Keratinocyte (primary cell): ENCODE measurements around the gene KNCN. TPM values are rescaled to one million over a fixed set of nuclear protein-coding genes. Genes with fewer than 3 reads are reported as not detected.

ENCODE experiments used
- DNase-seq: peaks from one replicate; pipeline ENCODE4 v3.0.0-alpha.2; 2011; ENCODE audit warnings: low read depth, missing footprints, low spot score
- FAIRE-seq: peaks from 2 replicates; lab custom pipeline; 2011; peaks lifted over from hg19 to GRCh38; lab: Jason Lieb, UNC
- H2AFZ ChIP-seq: 2 replicates; pipeline ENCODE4 v1.6.0; 2012; ENCODE audit warnings: low read length, control low read depth, inconsistent platforms; ENCODE audit not compliant: control insufficient read depth
- H3K27ac ChIP-seq: 2 replicates; pipeline ENCODE4 v1.5.1; 2011; ENCODE audit warnings: low read length; ENCODE audit not compliant: control insufficient read depth, insufficient read depth
- H3K27me3 ChIP-seq: 3 replicates; pipeline ENCODE4 v1.6.0; 2011; ENCODE audit warnings: low read length; ENCODE audit not compliant: control insufficient read depth, insufficient read depth; ENCODE audit errors: extremely low read depth
- H3K36me3 ChIP-seq, 2 experiments: 2 replicates in 1 of 2; 3 replicates in 1 of 2; pipeline ENCODE4 v1.5.1; 2011; ENCODE audit warnings: low read length in 2 of 2, mild to moderate bottlenecking in 1 of 2; ENCODE audit not compliant: control insufficient read depth in 2 of 2, insufficient read depth in 2 of 2; ENCODE audit errors: extremely low read depth in 1 of 2
- H3K4me1 ChIP-seq: 3 replicates; pipeline ENCODE4 v1.5.1; 2011; ENCODE audit warnings: low read length; ENCODE audit not compliant: control insufficient read depth, insufficient read depth; ENCODE audit errors: extremely low read depth
- H3K4me2 ChIP-seq: 3 replicates; pipeline ENCODE4 v1.6.0; 2011; ENCODE audit warnings: low read depth, low read length; ENCODE audit not compliant: control insufficient read depth, insufficient read depth; ENCODE audit errors: extremely low read depth
- H3K4me3 ChIP-seq, 3 experiments: fragments of 200-600 bp in 1 of 3; sonication (generic) in 1 of 3; 2 replicates in 2 of 3; 3 replicates in 1 of 3; pipeline ENCODE4 v1.5.1; 2011 to 2016; ENCODE audit warnings: low read length in 3 of 3, mild to moderate bottlenecking in 3 of 3, control low read depth in 2 of 3, inconsistent platforms in 1 of 3, low read depth in 1 of 3, mixed read lengths in 1 of 3, mixed run types in 1 of 3, moderate library complexity in 1 of 3; ENCODE audit not compliant: control insufficient read depth in 2 of 3, insufficient read depth in 2 of 3; ENCODE audit errors: extremely low read depth in 1 of 3
- H3K79me2 ChIP-seq: 2 replicates; pipeline ENCODE4 v1.6.0; 2012; ENCODE audit warnings: low read length; ENCODE audit not compliant: control insufficient read depth, insufficient read depth
- H3K9ac ChIP-seq: 3 replicates; pipeline ENCODE4 v1.6.0; 2011; ENCODE audit warnings: low read length; ENCODE audit not compliant: control insufficient read depth, insufficient read depth; ENCODE audit errors: extremely low read depth
- H3K9me1 ChIP-seq: 3 replicates; pipeline ENCODE4 v1.6.0; 2011; ENCODE audit warnings: low read length; ENCODE audit not compliant: control insufficient read depth, insufficient read depth; ENCODE audit errors: extremely low read depth
- H3K9me3 ChIP-seq: 2 replicates; pipeline ENCODE4 v1.5.1; 2012; ENCODE audit warnings: low read depth, low read length; ENCODE audit not compliant: control insufficient read depth
- H4K20me1 ChIP-seq: 3 replicates; pipeline ENCODE4 v1.6.0; 2011; ENCODE audit warnings: low read length; ENCODE audit not compliant: control insufficient read depth, insufficient read depth; ENCODE audit errors: extremely low read depth
- EZH2 ChIP-seq: IDR thresholded peaks from one replicate; pipeline ENCODE4 v1.6.1; 2012; ENCODE audit warnings: inconsistent platforms, mild to moderate bottlenecking, low read length, moderate library complexity
- dilution Hi-C: fragments of 300-500 bp; cut with MboI; formaldehyde crosslinking; loops from one replicate; pipeline ENCODE4 v1.7.0; 2020; ENCODE audit warnings: low sequenced_read_pairs; ENCODE audit not compliant: extremely low pct_ligation_motif_present
- polyA plus RNA-seq, 5 experiments: library from polyadenylated mRNA; depleted of rRNA in 3 of 5; stranded (reverse) in 3 of 5; stranded (forward) in 1 of 5; unstranded in 1 of 5; fragments of >200 nt; gene quantifications; 1 replicate in 1 of 5; 2 replicates in 3 of 5; 3 replicates in 1 of 5; pipeline versions ENCODE4 v1.2.1 to v1.2.3, GENCODE V29; 2011 to 2012; ENCODE audit warnings: missing spikeins in 2 of 5, low read depth in 1 of 5, low replicate concordance in 1 of 5
- TF ChIP-seq, protein P1 (sequence below), 3 experiments: IDR thresholded peaks in 1 of 3; conservative IDR thresholded peaks in 1 of 3; optimal IDR thresholded peaks in 1 of 3; 2 replicates in 2 of 3; 3 replicates in 1 of 3; pipeline versions ENCODE3 to v1.5.1; 2011; ENCODE audit warnings: low read length in 3 of 3, mild to moderate bottlenecking in 3 of 3, moderate library complexity in 2 of 3, control low read depth in 1 of 3, inconsistent platforms in 1 of 3; ENCODE audit not compliant: insufficient read depth in 2 of 3; ENCODE audit errors: extremely low read depth in 1 of 3

The KNCN gene
- polyA plus RNA-seq, 1 donor (not counting 4 experiments of a cell fraction or from before 2014, with no cell fraction given), result not detected

GRCh38 chr1:46546210-46546609 lies 5.2 kb downstream of the KNCN start:
- Histone ChIP-seq H3K4me2 (no peak overlapping the region), H2AFZ (no peak overlapping the region), H3K4me1 (no peaks in the 10 kb centered on the region), H3K79me2 (no peaks in the 10 kb centered on the region), H3K9ac (no peak overlapping the region), H3K9me3 (no peaks in the 10 kb centered on the region), H3K27ac (no peak overlapping the region), H3K27me3 (peaks cover 49% of the 10 kb centered on the region), H3K36me3 (no peaks in the 10 kb centered on the region), H4K20me1 (no peaks in the 10 kb centered on the region), H3K4me3 (no peak overlapping the region), H3K9me1 (no peaks in the 10 kb centered on the region)
- dilution Hi-C loops, result no loop called here
- no peak for TF ChIP-seq EZH2
- TF ChIP-seq, protein P1, sequence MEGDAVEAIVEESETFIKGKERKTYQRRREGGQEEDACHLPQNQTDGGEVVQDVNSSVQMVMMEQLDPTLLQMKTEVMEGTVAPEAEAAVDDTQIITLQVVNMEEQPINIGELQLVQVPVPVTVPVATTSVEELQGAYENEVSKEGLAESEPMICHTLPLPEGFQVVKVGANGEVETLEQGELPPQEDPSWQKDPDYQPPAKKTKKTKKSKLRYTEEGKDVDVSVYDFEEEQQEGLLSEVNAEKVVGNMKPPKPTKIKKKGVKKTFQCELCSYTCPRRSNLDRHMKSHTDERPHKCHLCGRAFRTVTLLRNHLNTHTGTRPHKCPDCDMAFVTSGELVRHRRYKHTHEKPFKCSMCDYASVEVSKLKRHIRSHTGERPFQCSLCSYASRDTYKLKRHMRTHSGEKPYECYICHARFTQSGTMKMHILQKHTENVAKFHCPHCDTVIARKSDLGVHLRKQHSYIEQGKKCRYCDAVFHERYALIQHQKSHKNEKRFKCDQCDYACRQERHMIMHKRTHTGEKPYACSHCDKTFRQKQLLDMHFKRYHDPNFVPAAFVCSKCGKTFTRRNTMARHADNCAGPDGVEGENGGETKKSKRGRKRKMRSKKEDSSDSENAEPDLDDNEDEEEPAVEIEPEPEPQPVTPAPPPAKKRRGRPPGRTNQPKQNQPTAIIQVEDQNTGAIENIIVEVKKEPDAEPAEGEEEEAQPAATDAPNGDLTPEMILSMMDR (optimal IDR thresholded peaks at IDR 0.05 in 1 of 3, IDR thresholded peaks at IDR 0.05 in 1 of 3, conservative IDR thresholded peaks at IDR 0.05 in 1 of 3; ENCODE audit: extremely low read depth in 1 of 3, insufficient read depth in 2 of 3, low read length in 3 of 3), result no peak
- FAIRE-seq (no peak), DNase-seq (no peak)

- no peak for TF ChIP-seq EZH2
- TF ChIP-seq, protein P1 (optimal IDR thresholded peaks at IDR 0.05 in 1 of 3, IDR thresholded peaks at IDR 0.05 in 1 of 3, conservative IDR thresholded peaks at IDR 0.05 in 1 of 3; ENCODE audit: extremely low read depth in 1 of 3, insufficient read depth in 2 of 3, low read length in 3 of 3), result no peak
- Histone ChIP-seq H3K27me3 (peaks cover 49% of the 10 kb centered on the region), H3K4me3 (no peak overlapping the region), H4K20me1 (no peaks in the 10 kb centered on the region), H3K4me2 (no peak overlapping the region), H3K27ac (no peak overlapping the region), H3K9me1 (no peaks in the 10 kb centered on the region), H3K4me1 (no peaks in the 10 kb centered on the region), H3K9me3 (no peaks in the 10 kb centered on the region), H2AFZ (no peak overlapping the region), H3K36me3 (no peaks in the 10 kb centered on the region), H3K9ac (no peak overlapping the region), H3K79me2 (no peaks in the 10 kb centered on the region)
- DNase-seq (no peak), FAIRE-seq (no peak)
- dilution Hi-C loops, result no loop called here
These were observed 5.7 kb downstream of the KNCN start for GRCh38 chr1:46545784-46546183.
